CD8-positive, alpha-beta memory T cell (primary cell): ENCODE measurements around the gene CACNA1C. TPM values are rescaled to one million over a fixed set of nuclear protein-coding genes. Genes with fewer than 3 reads are reported as not detected.

Source experiments
- CTCF ChIA-PET: fragments of 350-600 bp; sonication (Branson Sonifier 250); formaldehyde crosslinking; loops from one replicate; lab custom pipeline; 2021; ENCODE audit warnings: antibody characterized with exemption; lab: Charles Lee
- POLR2A ChIA-PET: fragments of 350-600 bp; sonication (Branson Sonifier 250); formaldehyde crosslinking; loops from one replicate; lab custom pipeline; 2021; ENCODE audit warnings: antibody characterized with exemption; lab: Charles Lee
- DNase-seq, 5 donors: peaks; one replicate each; pipeline versions ENCODE4 v3.0.0 to v3.0.0-alpha.2; 2020 to 2022; ENCODE audit warnings: mixed read lengths in 1 of 5
- H3K27ac ChIP-seq: one replicate; pipeline ENCODE4 v1.7.0; 2013; ENCODE audit warnings: low read depth, mild to moderate bottlenecking, low read length, moderate library complexity
- H3K27me3 ChIP-seq: 2 replicates; pipeline ENCODE4 v1.7.0; 2013; ENCODE audit warnings: low read length, mild to moderate bottlenecking; ENCODE audit not compliant: insufficient read depth, poor library complexity, severe bottlenecking
- H3K36me3 ChIP-seq: 2 replicates; pipeline ENCODE4 v1.7.0; 2013; ENCODE audit warnings: mild to moderate bottlenecking, low read length, moderate library complexity; ENCODE audit not compliant: insufficient read depth
- H3K4me1 ChIP-seq: 2 replicates; pipeline ENCODE4 v1.7.0; 2013; ENCODE audit warnings: mild to moderate bottlenecking, low read length, moderate library complexity; ENCODE audit not compliant: insufficient read depth
- H3K4me3 ChIP-seq: 2 replicates; pipeline ENCODE4 v1.7.0; 2013; ENCODE audit warnings: mild to moderate bottlenecking, low read length
- H3K9me3 ChIP-seq: 2 replicates; pipeline ENCODE4 v1.7.0; 2013; ENCODE audit warnings: mild to moderate bottlenecking, low read length
- H3K27ac Mint-ChIP-seq, 8 donors: one replicate each; pipeline ENCODE4 v1.8.0; 2020 to 2021; ENCODE audit warnings: mixed read lengths in 8 of 8, mild to moderate bottlenecking in 6 of 8, inconsistent platforms in 3 of 8, moderate library complexity in 3 of 8
- H3K27me3 Mint-ChIP-seq, 2 donors: one replicate each; pipeline ENCODE4 v1.8.0; 2020 to 2021; ENCODE audit warnings: mixed read lengths in 2 of 2, mild to moderate bottlenecking in 1 of 2, moderate library complexity in 1 of 2
- H3K36me3 Mint-ChIP-seq, 3 donors: one replicate each; pipeline ENCODE4 v1.8.0; 2020 to 2021; ENCODE audit warnings: mixed read lengths in 3 of 3, inconsistent platforms in 1 of 3, mild to moderate bottlenecking in 1 of 3
- H3K4me1 Mint-ChIP-seq, 3 donors: one replicate each; pipeline ENCODE4 v1.8.0; 2020 to 2021; ENCODE audit warnings: mixed read lengths in 3 of 3, inconsistent platforms in 1 of 3, mild to moderate bottlenecking in 1 of 3
- H3K4me3 Mint-ChIP-seq, 7 donors: one replicate each; pipeline ENCODE4 v1.8.0; 2020 to 2021; ENCODE audit warnings: mixed read lengths in 7 of 7, mild to moderate bottlenecking in 6 of 7, moderate library complexity in 4 of 7, inconsistent platforms in 2 of 7
- H3K9me3 Mint-ChIP-seq, 5 donors: one replicate each; pipeline ENCODE4 v1.8.0; 2020 to 2022; ENCODE audit warnings: mixed read lengths in 5 of 5, mild to moderate bottlenecking in 3 of 5, moderate library complexity in 2 of 5, inconsistent platforms in 1 of 5
- polyA plus RNA-seq: library from polyadenylated mRNA; unstranded; fragments of 300-500 nt; fragmentation: Illumina TruSeq; gene quantifications from one replicate; pipeline ENCODE4 v1.2.3, GENCODE V29; 2021
- total RNA-seq, 2 experiments: library from RNA; stranded (reverse); gene quantifications; one replicate each; pipeline ENCODE4 v1.2.3, GENCODE V29; 2021

CACNA1C gene
- total and polyA plus RNA-seq, 3 experiments from 2014 or later = 0.04 to 0.10 (median 0.04) TPM

DNA sequence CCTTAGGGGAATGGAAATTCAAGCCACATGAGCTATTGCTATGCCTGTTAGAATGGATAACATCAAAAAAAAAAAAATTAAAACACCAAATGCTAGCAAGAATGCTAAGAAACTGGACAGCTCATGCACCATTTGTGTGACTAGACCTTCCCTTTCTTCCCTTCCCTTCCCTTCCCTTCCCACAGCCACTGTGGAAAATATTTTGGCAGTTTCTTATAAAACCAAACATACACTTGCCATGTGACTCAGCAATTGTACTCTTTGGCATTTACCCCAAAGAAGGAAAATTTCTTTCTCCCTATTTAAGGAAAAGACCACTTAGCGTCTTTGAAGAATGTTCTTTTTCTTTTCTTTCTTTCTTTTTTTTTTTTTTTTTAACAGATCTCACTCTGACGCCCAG, 692.9 kb downstream of the CACNA1C start:
- no peak overlapping the region for H3K4me3 Mint-ChIP-seq
- CTCF ChIA-PET = no interaction called here
- no peaks in the 10 kb centered on the region for H3K36me3 Mint-ChIP-seq
- no peak for DNase-seq
- POLR2A ChIA-PET = no interaction called here
- no peaks in the 10 kb centered on the region for H3K27me3 ChIP-seq
- H3K27me3 Mint-ChIP-seq = peaks cover 13 to 30% of the 10 kb centered on the region in 2 donors
- no peak overlapping the region for H3K27ac ChIP-seq
- no peaks in the 10 kb centered on the region for H3K9me3 ChIP-seq
- H3K4me1 Mint-ChIP-seq = no peaks in the 10 kb centered on the region
- no peak overlapping the region for H3K4me3 ChIP-seq
- no peaks in the 10 kb centered on the region for H3K36me3 ChIP-seq
- H3K9me3 Mint-ChIP-seq = peaks cover 0 to 5% (median 0%) of the 10 kb centered on the region in 5 donors
- no peak overlapping the region for H3K27ac Mint-ChIP-seq
- no peaks in the 10 kb centered on the region for H3K4me1 ChIP-seq

Other genes starting within 250 kb of the CACNA1C start
- under 1 TPM in 1 of 2 experiments, not detected in 1; 0.24 TPM for gene LRTM2, start 232.4 kb upstream of the CACNA1C start, total RNA-seq
- gene LRTM2, start 232.4 kb upstream of the CACNA1C start, polyA plus RNA-seq = not detected
- 1 to 10 TPM; 5.7 to 6.5 TPM for gene CACNA2D4, start 134.3 kb upstream of the CACNA1C start, total RNA-seq
- 7.6 TPM for gene CACNA2D4, start 134.3 kb upstream of the CACNA1C start, polyA plus RNA-seq
- gene DCP1B, start 48.5 kb upstream of the CACNA1C start, total RNA-seq = 10 to 100 TPM; 13.9 to 16.7 TPM
- gene DCP1B, start 48.5 kb upstream of the CACNA1C start, polyA plus RNA-seq = 26.0 TPM